ENCODE data around the gene PNPO.

PNPO gene

GRCh38 chr17:47949946-47950345 lies 8.6 kb downstream of the PNPO start:
- Mint-ChIP-seq H3K4me3 (no peak overlapping the region), H3K27ac (peak overlapping the region; percentile 76)

DNA sequence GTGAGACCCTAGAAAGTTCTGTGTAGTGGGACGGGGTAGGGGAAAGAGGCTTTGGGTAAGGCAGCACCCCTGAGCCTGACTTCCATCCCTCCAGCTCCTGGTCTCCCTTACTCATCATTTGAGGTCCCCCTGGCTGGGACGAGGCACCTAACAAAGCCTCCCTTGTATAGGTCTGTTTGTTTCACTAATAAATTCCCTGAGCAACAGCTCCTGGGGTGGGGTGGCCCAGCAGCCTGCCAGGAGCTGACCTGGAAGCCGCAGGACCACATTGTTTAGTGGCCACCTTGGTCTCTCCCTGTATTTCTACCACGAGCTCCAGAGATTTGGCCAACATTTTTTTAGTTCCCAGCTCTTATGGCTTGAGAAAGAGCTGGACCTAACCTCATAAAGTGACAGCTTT lies 9.1 kb downstream of the PNPO start:
- ATAC-seq (no peak), DNase-seq (no peak)
- H3K9me3 Mint-ChIP-seq = no peaks in the 10 kb centered on the region
- no peaks in the 10 kb centered on the region for H3K27me3 Mint-ChIP-seq
- no peak overlapping the region for H3K4me3 Mint-ChIP-seq
- peaks cover 17% of the 10 kb centered on the region for H3K36me3 Mint-ChIP-seq (ENCODE audit: low read depth)
- H3K4me1 Mint-ChIP-seq = peaks cover 32% of the 10 kb centered on the region
- no peak overlapping the region for H3K27ac Mint-ChIP-seq

More at GRCh38 chr17:47949946-47950345, 8.6 kb downstream of the PNPO start:
- H3K36me3 Mint-ChIP-seq (ENCODE audit: low read depth) = peaks cover 22% of the 10 kb centered on the region
- ATAC-seq (no peak), DNase-seq (no peak)
- no peaks in the 10 kb centered on the region for H3K27me3 Mint-ChIP-seq
- H3K4me1 Mint-ChIP-seq = peaks cover 37% of the 10 kb centered on the region
- no peaks in the 10 kb centered on the region for H3K9me3 Mint-ChIP-seq

DNA sequence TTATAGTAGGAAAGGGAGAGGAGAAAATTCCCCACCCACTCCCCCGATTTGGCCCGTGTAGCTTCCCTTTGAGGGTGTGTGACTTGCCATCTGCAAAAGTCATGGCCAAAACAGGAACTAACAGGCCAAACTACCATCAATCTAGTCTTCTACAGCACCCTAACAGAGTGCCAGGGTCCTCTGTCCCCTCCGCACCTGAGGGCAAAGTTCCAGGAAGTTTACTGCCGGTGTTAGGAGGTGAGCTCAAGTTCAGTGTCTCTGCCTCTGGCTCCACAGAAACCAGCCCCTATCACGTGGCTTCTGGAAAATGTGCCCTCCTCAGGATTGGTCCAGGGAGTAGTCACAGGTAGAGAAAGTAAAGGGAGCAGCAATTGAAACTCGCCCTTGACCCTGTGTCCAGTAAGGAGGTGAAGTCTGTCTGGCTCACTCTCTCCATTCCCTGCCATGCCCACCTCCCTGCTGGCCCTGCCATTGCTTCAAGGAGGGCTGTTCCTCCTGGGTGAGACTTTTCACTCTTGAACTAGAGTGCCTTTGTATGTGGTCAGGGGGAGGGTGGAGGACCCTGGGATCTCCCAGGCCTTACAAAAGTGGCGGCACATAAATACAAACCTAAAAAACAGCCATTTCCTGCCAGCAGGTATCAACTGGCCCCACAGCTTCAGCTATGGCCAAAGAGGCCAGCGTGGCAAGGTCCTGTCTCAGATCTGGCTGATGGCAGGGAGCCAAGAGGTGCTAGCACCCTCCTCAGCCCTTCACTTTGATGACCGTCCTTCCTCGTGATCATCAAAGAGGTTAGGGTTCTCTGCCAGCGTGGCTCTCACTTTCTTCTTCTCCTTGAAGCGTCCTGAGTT lies 11.0 kb downstream of the PNPO start:
- DNase-seq (no peak), ATAC-seq (no peak)
- Mint-ChIP-seq H3K27ac (no peak overlapping the region), H3K4me3 (no peak overlapping the region), H3K4me1 (peaks cover 15% of the 10 kb centered on the region), H3K36me3 (ENCODE audit: low read depth) (peaks cover 12% of the 10 kb centered on the region), H3K9me3 (no peaks in the 10 kb centered on the region), H3K27me3 (no peaks in the 10 kb centered on the region)

- no peaks in the 10 kb centered on the region for H3K27me3 Mint-ChIP-seq
- H3K36me3 Mint-ChIP-seq (ENCODE audit: low read depth) = peaks cover 10% of the 10 kb centered on the region
- no peak overlapping the region for H3K27ac Mint-ChIP-seq
- H3K4me1 Mint-ChIP-seq = peaks cover 13% of the 10 kb centered on the region
- no peak overlapping the region for H3K4me3 Mint-ChIP-seq
- DNase-seq (no peak), ATAC-seq (no peak)
- H3K9me3 Mint-ChIP-seq = no peaks in the 10 kb centered on the region
Measured at GRCh38 chr17:47953909-47954308, 12.5 kb downstream of the PNPO start.

DNA sequence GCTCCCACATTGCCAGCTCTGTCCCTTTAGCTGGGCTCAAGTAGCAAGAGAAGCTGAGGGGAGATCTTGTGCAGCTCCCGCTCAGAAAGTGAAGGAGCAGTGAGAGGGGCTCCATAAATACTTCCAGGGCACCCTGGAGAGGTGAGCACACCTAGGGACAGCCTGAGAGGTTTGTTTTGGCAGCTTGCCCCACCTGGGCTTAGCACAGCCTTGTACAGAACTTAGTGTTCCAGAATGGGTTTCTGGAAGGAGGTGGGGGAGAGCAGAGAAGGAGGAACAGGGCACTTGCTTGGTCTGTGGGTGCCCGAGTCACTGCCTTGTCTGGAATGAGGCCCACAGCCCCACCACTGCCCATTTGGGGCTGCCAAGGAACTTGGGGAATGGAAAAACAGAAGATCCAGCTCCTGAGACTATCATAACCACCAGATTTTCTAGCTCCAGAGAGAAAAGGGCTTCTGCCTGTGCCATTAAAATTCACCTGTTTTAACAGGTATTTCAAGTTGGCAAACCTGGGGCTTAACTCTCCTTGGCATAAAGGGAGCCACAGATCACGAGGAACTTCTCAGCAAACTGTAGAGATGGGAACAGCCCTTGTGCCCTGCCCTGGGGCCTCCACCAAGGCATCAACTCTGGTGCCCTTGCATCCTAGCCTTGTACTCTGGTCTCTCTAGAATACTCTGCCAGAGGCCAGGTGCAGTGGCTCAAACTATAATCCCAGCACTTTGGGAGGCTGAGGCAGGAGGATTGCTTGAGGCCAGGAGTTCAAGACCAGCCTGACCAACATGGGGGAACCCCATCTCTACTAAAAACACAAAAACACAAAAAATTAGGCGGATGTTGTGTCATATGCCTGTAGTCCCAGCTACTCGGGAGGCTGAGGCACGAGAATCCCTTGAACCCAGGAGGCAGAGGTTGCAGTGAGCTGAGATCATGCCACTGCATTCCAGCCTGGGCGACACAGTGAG lies 14.4 kb downstream of the PNPO start:
- Mint-ChIP-seq H3K36me3 (ENCODE audit: low read depth) (peaks cover 7% of the 10 kb centered on the region), H3K4me1 (no peaks in the 10 kb centered on the region), H3K27me3 (no peaks in the 10 kb centered on the region), H3K9me3 (no peaks in the 10 kb centered on the region), H3K4me3 (no peak overlapping the region), H3K27ac (no peak overlapping the region)
- DNase-seq (no peak), ATAC-seq (no peak)

DNA sequence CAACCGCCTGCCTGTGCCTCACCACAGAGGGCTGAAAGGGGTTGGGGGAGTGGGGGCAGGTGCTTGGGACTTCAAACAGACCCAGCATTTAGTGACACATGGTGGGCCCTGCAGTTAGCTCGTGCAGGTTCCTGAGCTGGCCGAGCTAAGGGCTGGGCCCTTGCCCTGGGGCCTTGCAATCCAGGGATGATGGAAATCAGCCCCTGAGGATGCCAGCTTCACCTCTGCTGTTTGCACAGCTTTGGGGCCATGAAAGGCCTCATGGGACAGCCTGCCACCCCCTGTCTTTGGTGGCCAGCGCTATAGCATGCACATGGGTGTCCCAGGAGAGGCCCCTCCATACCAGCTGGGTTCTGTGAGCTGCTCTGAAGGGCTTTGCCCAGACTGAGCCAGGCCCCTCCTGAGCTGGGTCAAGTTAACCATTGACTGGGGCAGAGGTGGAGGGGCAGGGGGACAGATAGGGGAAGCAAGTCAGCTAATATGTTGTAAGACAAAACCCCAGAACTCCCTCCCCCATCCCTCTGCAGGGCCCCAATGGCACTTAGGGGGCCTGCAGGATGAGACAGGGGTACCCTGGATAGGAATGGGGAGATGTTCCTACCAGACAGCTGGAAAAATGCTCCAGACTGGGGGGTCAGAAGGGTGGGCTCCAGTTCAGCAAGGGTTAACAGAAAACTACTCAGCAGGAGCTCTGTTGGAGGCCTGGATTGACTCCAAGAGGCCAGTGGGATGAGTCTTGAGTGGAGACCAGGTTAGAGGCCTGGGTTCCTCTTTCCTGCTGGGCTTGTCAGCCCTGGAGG lies 15.6 kb downstream of the PNPO start:
- H3K4me3 Mint-ChIP-seq = no peak overlapping the region
- H3K27me3 Mint-ChIP-seq = no peaks in the 10 kb centered on the region
- DNase-seq (no peak), ATAC-seq (no peak)
- H3K27ac Mint-ChIP-seq = no peak overlapping the region
- peaks cover 7% of the 10 kb centered on the region for H3K36me3 Mint-ChIP-seq (ENCODE audit: low read depth)
- no peaks in the 10 kb centered on the region for H3K9me3 Mint-ChIP-seq
- H3K4me1 Mint-ChIP-seq = no peaks in the 10 kb centered on the region

GRCh38 chr17:47957591-47958490 lies 16.5 kb downstream of the PNPO start, which contains the start of gene PRR15L:
Gene PRR15L (minus strand): TSS chr17:47957883. CDS start chr17:47953234, 4,649 bp downstream.
- no peaks in the 10 kb centered on the region for H3K27me3 Mint-ChIP-seq
- H3K36me3 Mint-ChIP-seq (ENCODE audit: low read depth) = peaks cover 4% of the 10 kb centered on the region
- DNase-seq = no peak
- H3K4me1 Mint-ChIP-seq = no peaks in the 10 kb centered on the region
- H3K9me3 Mint-ChIP-seq = no peaks in the 10 kb centered on the region
- no peak within 1 kb of the TSS for H3K4me3 Mint-ChIP-seq
- no peak within 1 kb of the TSS for H3K27ac Mint-ChIP-seq
- ATAC-seq = no peak

DNA sequence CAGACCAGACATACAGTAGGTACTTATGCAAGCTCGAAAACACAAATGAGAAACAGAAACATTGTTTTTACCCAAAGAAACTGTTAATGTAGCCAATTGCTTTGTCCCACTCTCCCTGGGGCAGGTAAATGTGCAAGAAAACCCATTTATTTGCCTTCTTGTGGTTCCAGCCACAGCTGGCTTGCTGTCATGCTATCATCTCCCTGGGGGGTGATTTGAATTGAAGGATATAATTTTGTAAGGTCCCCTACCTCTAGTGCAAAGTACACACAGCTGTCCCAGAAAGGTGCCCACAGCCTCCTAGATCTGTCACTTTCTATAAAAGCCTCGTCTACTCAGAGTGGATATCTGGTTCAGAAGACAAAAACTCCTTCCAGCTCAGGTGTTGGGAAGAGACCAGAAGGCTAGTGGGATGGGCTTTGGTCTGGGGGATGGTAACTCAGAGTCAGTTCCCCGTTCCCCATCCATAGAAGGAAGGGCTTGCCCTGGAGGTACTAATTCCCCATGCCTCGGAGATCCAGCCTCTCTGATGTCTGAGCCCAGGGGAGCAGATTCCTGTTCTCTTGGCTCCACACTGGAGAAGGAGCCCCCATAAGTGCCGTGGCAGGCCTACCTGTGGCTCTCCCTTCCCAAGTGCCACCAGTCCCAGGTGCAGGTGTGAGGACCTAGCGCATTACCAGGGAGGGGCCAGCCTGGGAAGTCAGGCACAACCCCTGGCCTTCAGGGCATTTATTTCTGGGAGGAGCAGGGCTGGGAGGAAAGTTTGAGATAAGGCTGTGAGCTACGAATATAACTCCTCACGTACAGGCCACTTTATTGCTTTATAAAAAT lies 18.7 kb downstream of the PNPO start:
- H3K4me3 Mint-ChIP-seq = no peak overlapping the region
- ATAC-seq (no peak), DNase-seq (no peak)
- no peaks in the 10 kb centered on the region for H3K4me1 Mint-ChIP-seq
- no peaks in the 10 kb centered on the region for H3K27me3 Mint-ChIP-seq
- H3K9me3 Mint-ChIP-seq = no peaks in the 10 kb centered on the region
- no peak overlapping the region for H3K27ac Mint-ChIP-seq
- no peaks in the 10 kb centered on the region for H3K36me3 Mint-ChIP-seq (ENCODE audit: low read depth)

- Mint-ChIP-seq H3K36me3 (ENCODE audit: low read depth) (no peaks in the 10 kb centered on the region), H3K27me3 (no peaks in the 10 kb centered on the region), H3K9me3 (no peaks in the 10 kb centered on the region), H3K27ac (no peak overlapping the region), H3K4me3 (no peak overlapping the region), H3K4me1 (no peaks in the 10 kb centered on the region)
- no peak for DNase-seq
- no peak for ATAC-seq
Measured at GRCh38 chr17:47961406-47961805, 20.0 kb downstream of the PNPO start.

- H3K27me3 Mint-ChIP-seq = no peaks in the 10 kb centered on the region
- no peak overlapping the region for H3K4me3 Mint-ChIP-seq
- ATAC-seq (no peak), DNase-seq (no peak)
- H3K9me3 Mint-ChIP-seq = no peaks in the 10 kb centered on the region
- H3K27ac Mint-ChIP-seq = no peak overlapping the region
- H3K4me1 Mint-ChIP-seq = no peaks in the 10 kb centered on the region
- H3K36me3 Mint-ChIP-seq (ENCODE audit: low read depth) = no peaks in the 10 kb centered on the region
Measured at GRCh38 chr17:47962901-47963300, 21.5 kb downstream of the PNPO start.

DNA sequence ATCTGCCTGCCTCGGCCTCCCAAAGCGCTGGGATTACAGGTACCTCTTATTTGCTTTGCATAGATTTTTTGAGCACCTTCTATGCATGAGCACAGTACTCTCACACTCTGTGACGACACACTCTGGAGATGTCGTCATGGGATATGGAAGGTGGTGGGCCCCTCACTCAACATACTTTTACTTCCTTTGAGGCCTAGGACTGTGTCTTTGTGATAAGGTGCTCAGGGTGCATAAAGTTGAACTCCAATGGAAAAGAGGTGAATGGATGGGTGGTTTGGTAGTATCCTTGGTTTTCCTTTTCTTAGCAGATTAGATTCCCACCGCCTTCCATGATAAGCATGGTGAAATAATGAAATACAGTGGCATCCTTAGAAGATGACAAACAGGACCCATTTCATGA lies 23.5 kb downstream of the PNPO start:
- no peak for ATAC-seq
- Mint-ChIP-seq H3K36me3 (ENCODE audit: low read depth) (no peaks in the 10 kb centered on the region), H3K4me3 (no peak overlapping the region), H3K9me3 (no peaks in the 10 kb centered on the region), H3K27ac (no peak overlapping the region), H3K4me1 (peaks cover 2% of the 10 kb centered on the region), H3K27me3 (no peaks in the 10 kb centered on the region)
- no peak for DNase-seq

GRCh38 chr17:47966079-47966519 lies 24.7 kb downstream of the PNPO start:
- no peak overlapping the region for H3K27ac Mint-ChIP-seq
- no peak for DNase-seq
- H3K4me1 Mint-ChIP-seq = peaks cover 11% of the 10 kb centered on the region
- no peak for ATAC-seq
- no peaks in the 10 kb centered on the region for H3K36me3 Mint-ChIP-seq (ENCODE audit: low read depth)
- H3K4me3 Mint-ChIP-seq = no peak overlapping the region
- H3K27me3 Mint-ChIP-seq = no peaks in the 10 kb centered on the region
- no peaks in the 10 kb centered on the region for H3K9me3 Mint-ChIP-seq

All from activated naive CD8-positive, alpha-beta T cell treated with anti-CD3 and anti-CD28 coated beads, Interleukin-2, amount 50 U/mL, for 24 hours (primary cell).